ENCODE results near the gene PP2D1.
A peak's percentile ranks its signal among the peaks of the same experiment; 100 is the strongest.

The PP2D1 gene

DNA sequence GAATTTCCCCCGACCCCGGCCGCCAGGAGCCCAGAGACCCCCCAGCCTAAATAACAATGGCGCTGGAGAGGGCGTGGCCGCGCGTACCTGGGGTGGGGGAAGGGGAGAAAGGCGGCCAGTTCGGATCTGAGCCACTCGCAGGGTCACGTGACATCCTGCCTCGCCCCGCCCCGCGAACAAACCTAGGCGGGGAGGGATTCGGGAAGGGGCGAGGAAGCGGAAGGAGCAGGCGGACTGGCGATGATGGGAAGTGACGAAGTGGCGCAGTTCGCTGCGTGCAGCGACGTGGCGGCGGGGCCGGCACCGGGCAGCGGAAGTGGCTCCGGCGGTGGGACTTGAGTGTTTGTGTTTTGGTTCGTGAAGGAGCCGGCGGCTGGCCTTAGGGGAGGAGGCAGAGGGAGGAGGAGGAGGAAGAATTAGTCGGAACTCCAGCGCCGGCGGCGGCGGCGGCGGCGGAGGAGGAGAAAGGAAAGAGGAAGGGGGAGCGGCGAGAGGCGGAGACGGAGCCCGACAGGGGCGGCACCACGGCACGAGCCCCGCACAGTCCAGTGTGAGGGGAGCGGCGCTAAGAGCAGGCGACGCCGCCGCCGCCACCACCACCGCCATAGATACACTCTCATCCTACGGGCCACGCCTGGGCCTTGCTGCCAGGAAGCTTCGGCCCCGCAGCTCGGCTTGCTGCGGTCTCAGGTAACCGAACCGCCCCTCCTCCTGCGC lies 65.1 kb downstream of the PP2D1 start, which contains the start of gene RAB5A:
RAB5A (plus strand) TSS at position 266 of the 717 bp plus-strand sequence. CDS start 3,802 bp downstream, outside the sequence.
- peak within 1 kb of the TSS; percentile 97 for H3K27ac ChIP-seq
- peaks cover 26 to 29% of the 10 kb centered on the region in 2 experiments for H3K4me1 ChIP-seq (ENCODE audit: control insufficient read depth in 1 of 2, insufficient read depth in 1 of 2, low read depth in 1 of 2, low read length in 1 of 2)
- H3K9me3 ChIP-seq: no peaks in the 10 kb centered on the region
- TF ChIP-seq, protein P1, sequence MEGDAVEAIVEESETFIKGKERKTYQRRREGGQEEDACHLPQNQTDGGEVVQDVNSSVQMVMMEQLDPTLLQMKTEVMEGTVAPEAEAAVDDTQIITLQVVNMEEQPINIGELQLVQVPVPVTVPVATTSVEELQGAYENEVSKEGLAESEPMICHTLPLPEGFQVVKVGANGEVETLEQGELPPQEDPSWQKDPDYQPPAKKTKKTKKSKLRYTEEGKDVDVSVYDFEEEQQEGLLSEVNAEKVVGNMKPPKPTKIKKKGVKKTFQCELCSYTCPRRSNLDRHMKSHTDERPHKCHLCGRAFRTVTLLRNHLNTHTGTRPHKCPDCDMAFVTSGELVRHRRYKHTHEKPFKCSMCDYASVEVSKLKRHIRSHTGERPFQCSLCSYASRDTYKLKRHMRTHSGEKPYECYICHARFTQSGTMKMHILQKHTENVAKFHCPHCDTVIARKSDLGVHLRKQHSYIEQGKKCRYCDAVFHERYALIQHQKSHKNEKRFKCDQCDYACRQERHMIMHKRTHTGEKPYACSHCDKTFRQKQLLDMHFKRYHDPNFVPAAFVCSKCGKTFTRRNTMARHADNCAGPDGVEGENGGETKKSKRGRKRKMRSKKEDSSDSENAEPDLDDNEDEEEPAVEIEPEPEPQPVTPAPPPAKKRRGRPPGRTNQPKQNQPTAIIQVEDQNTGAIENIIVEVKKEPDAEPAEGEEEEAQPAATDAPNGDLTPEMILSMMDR (IDR thresholded peaks at IDR 0.05): peak; percentile 44
- peaks cover 15% of the 10 kb centered on the region for H3K36me3 ChIP-seq
- no peaks in the 10 kb centered on the region for H3K27me3 ChIP-seq
- H3K4me3 ChIP-seq (ENCODE audit: low read depth in 1 of 2, low read length in 1 of 2): peak within 1 kb of the TSS; percentile 85 to 97

DNA sequence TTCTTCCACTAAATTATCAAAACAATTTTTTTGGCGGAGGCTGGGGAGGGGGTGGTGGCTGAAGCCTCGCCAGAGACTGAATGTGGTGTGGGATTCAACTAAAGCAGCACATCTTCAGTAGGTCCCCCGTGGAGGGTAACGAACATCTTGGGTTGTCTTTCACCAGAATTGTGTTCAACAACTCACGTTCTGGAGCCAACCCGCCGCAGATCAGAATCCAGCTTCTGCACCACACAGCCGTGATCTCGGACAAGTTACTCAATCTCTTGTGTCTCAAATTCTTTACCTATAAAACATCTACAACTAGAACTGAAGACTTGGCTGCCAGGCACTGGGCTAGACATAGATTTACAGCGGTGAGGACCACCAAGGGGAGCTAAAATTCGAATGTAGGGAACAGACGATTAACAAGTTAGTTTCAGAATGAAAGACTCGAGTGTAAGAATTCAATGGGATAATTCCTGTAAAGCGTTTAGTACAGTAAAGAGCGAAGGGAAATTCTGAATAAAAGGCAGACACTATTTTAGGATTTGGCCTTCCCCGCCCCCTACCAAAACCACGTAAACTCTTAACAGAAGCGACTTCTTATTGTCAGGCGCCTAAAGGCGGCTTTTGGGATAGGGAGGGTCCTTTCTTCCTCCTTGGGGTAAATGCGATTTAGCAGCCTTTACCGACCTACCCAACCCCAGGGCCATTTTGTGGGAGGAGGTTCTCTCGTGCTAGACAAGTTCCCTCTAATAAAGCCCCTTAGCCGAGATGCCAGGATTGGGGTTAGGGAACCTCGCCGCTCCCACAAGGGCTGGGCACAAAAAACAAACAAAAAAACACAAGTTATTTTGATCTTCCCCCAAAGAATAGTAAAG lies 65.9 kb downstream of the PP2D1 start:
- peak overlapping the region; percentile 97 for H3K27ac ChIP-seq
- H3K36me3 ChIP-seq: peaks cover 7% of the 10 kb centered on the region
- peak overlapping the region; percentile 85 to 97 for H3K4me3 ChIP-seq (ENCODE audit: low read depth in 1 of 2, low read length in 1 of 2)
- H3K9me3 ChIP-seq: no peaks in the 10 kb centered on the region
- peaks cover 26 to 28% of the 10 kb centered on the region in 2 experiments for H3K4me1 ChIP-seq (ENCODE audit: control insufficient read depth in 1 of 2, insufficient read depth in 1 of 2, low read depth in 1 of 2, low read length in 1 of 2)
- TF ChIP-seq, protein P1 (IDR thresholded peaks at IDR 0.05): no peak
- no peaks in the 10 kb centered on the region for H3K27me3 ChIP-seq

DNA sequence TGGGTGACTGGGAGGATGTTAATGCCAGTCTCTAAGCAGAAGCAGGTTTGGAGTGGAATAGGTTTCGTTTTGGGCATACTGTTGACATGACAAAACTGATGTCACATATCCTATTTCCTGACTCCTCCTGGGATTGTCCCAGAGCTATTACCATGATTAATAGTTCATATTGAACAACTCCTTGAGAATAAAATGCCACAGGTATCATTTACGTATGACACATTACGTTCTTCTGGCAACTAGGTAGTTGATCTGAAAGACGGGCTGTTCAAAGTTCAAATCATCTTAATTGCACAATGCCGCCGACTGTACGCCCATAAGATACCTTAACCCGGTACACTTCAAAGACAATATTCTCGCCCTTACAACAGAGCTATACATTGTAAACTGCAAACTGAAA lies 66.5 kb downstream of the PP2D1 start:
- TF ChIP-seq, protein P1 (IDR thresholded peaks at IDR 0.05): no peak
- H3K27ac ChIP-seq: peak overlapping the region; percentile 97
- H3K4me3 ChIP-seq (ENCODE audit: low read depth in 1 of 2, low read length in 1 of 2): no peak overlapping the region
- H3K9me3 ChIP-seq: no peaks in the 10 kb centered on the region
- peaks cover 26 to 28% of the 10 kb centered on the region in 2 experiments for H3K4me1 ChIP-seq (ENCODE audit: control insufficient read depth in 1 of 2, insufficient read depth in 1 of 2, low read depth in 1 of 2, low read length in 1 of 2)
- H3K27me3 ChIP-seq: no peaks in the 10 kb centered on the region
- H3K36me3 ChIP-seq: peaks cover under 1% of the 10 kb centered on the region

DNA sequence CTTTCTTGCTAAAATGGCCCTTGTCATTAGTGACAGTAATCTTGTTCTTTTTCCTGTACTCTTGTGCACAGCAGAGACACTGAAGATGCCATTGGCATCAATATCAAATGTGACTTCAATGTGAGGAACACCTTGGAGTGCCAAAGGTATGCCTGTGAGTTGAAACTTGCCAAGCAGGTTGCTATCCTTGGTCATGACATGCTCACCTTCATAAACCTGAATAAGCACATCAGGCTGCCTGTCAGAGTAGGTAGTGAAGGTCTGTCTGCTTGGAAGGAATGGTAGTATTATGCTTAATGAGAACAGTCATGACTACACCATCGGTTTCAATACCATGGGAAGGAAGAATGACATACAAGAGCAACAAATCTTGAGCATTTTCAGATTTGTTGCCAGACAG lies 71.4 kb downstream of the PP2D1 start:
- H3K9me3 ChIP-seq: no peaks in the 10 kb centered on the region
- H3K27ac ChIP-seq: no peak overlapping the region
- H3K36me3 ChIP-seq: no peaks in the 10 kb centered on the region
- no peaks in the 10 kb centered on the region for H3K4me1 ChIP-seq (ENCODE audit: control insufficient read depth in 1 of 2, insufficient read depth in 1 of 2, low read depth in 1 of 2, low read length in 1 of 2)
- no peak overlapping the region for H3K4me3 ChIP-seq (ENCODE audit: low read depth in 1 of 2, low read length in 1 of 2)
- H3K27me3 ChIP-seq: peaks cover 5% of the 10 kb centered on the region
- TF ChIP-seq, protein P1 (IDR thresholded peaks at IDR 0.05): no peak

DNA sequence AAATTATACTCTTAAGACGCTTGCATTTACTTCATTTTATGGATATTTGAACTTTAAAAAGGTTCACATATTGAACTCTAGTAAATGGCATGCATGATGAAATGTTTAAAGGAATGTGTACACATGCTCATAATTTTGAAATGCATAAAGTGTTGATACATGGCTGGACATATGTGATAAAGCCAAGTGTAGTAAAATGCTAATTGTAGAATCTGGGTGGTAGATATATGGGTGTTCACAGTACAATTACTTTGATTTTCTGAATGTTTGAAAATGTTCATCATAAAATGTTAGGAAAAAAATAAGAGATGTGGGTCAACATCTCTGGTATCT lies 73.8 kb downstream of the PP2D1 start:
- H3K9me3 ChIP-seq: no peaks in the 10 kb centered on the region
- no peak overlapping the region for H3K27ac ChIP-seq
- peaks cover 17% of the 10 kb centered on the region for H3K27me3 ChIP-seq
- H3K4me1 ChIP-seq (ENCODE audit: control insufficient read depth in 1 of 2, insufficient read depth in 1 of 2, low read depth in 1 of 2, low read length in 1 of 2): no peaks in the 10 kb centered on the region
- no peaks in the 10 kb centered on the region for H3K36me3 ChIP-seq
- no peak overlapping the region for H3K4me3 ChIP-seq (ENCODE audit: low read depth in 1 of 2, low read length in 1 of 2)
- TF ChIP-seq, protein P1 (IDR thresholded peaks at IDR 0.05): no peak

Data from neutrophil (primary cell).